K562 (cell line): ENCODE measurements around the gene XIRP1. TPM values are rescaled to one million over a fixed set of nuclear protein-coding genes. Genes with fewer than 3 reads are reported as not detected.
A peak's percentile ranks its signal among the peaks of the same experiment; 100 is the strongest.

Source experiments
- ATAC-seq: fragments of 200-7000 bp; cut with Tn5 transposase; 3 replicates; pipeline ENCODE4 v1.9.1; 2020; ENCODE audit warnings: moderate library complexity
- BruUV-seq: library from RNA; stranded (reverse); fragments of 400-500 nt; replicated peaks from 2 replicates; lab custom pipeline; 2021; lab: Mats Ljungman, UMichigan
- CTCF ChIA-PET: fragments of 300-600 bp; formaldehyde crosslinking; extraction: SDS; loops from one replicate; lab custom pipeline; 2021; ENCODE audit warnings: low intra/inter-chr PET ratio; lab: Yijun Ruan, JAX
- POLR2A ChIA-PET: fragments of 300-600, 350-650 bp; sonication (Branson Sonifier 250); formaldehyde crosslinking; extraction: SDS; loops from one replicate; lab custom pipeline; 2021; ENCODE audit warnings: antibody characterized with exemption, inconsistent platforms; lab: Yijun Ruan, JAX
- DNase-seq, 4 experiments: peaks; one replicate each; pipeline versions ENCODE4 v3.0.0 to v3.0.0-alpha.2; 2011 to 2018; ENCODE audit warnings: low spot score in 3 of 4, mixed read lengths in 3 of 4; ENCODE audit errors: extremely low read depth in 1 of 4
- FAIRE-seq: peaks from 2 replicates; lab custom pipeline; 2011; peaks lifted over from hg19 to GRCh38; lab: Jason Lieb, UNC
- H2AFZ ChIP-seq: 2 replicates; pipeline ENCODE4 v1.6.0; 2011; ENCODE audit warnings: low read depth, low read length, control low read depth, inconsistent platforms
- H3K27ac ChIP-seq: fragments of 200-600 bp; 3 replicates; pipeline ENCODE4 v1.8.0; 2011; ENCODE audit warnings: low read depth, mild to moderate bottlenecking, control low read depth, inconsistent platforms, low read length, moderate library complexity, mixed read lengths; ENCODE audit errors: extremely low read depth
- H3K27me3 ChIP-seq, 2 experiments: fragments of 300-600 bp in 1 of 2; 2 replicates in 1 of 2; 3 replicates in 1 of 2; pipeline versions ENCODE4 v1.6.0 to v1.8.0; 2011; ENCODE audit warnings: inconsistent platforms in 2 of 2, low read length in 2 of 2, mild to moderate bottlenecking in 1 of 2, mixed read lengths in 1 of 2, moderate library complexity in 1 of 2; ENCODE audit not compliant: control insufficient read depth in 2 of 2, insufficient read depth in 2 of 2
- H3K36me3 ChIP-seq: fragments of 300-600 bp; 3 replicates; pipeline ENCODE4 v1.8.0; 2011; ENCODE audit warnings: mild to moderate bottlenecking, low read length, inconsistent platforms; ENCODE audit not compliant: control insufficient read depth, insufficient read depth
- H3K4me1 ChIP-seq, 2 experiments: fragments of 200-600 bp in 1 of 2; replicated peaks in 1 of 2; 2 replicates in 1 of 2; 3 replicates in 1 of 2; pipeline versions ENCODE4 v1.5.1 to v1.8.0; 2011; ENCODE audit warnings: inconsistent platforms in 2 of 2, low read length in 2 of 2, mild to moderate bottlenecking in 1 of 2, mixed read lengths in 1 of 2, moderate library complexity in 1 of 2; ENCODE audit not compliant: control insufficient read depth in 2 of 2, insufficient read depth in 2 of 2
- H3K4me2 ChIP-seq: 2 replicates; pipeline ENCODE4 v1.6.1; 2011; ENCODE audit warnings: low read length, control low read depth, inconsistent platforms, mixed read lengths; ENCODE audit not compliant: insufficient read depth
- H3K4me3 ChIP-seq: fragments of 200-600 bp; sonication (generic), shearing (Covaris generic); 2 replicates; pipeline ENCODE4 v1.5.1; 2016; ENCODE audit warnings: control low read depth, inconsistent platforms
- H3K79me2 ChIP-seq: fragments of 200-600 bp; 3 replicates; pipeline ENCODE4 v1.8.0; 2011; ENCODE audit warnings: low read length, inconsistent platforms; ENCODE audit not compliant: control insufficient read depth, insufficient read depth
- H3K9ac ChIP-seq, 2 experiments: 2 replicates each; pipeline versions ENCODE4 v1.6.0 to v1.6.1; 2011; ENCODE audit warnings: low read depth in 2 of 2, low read length in 2 of 2, control low read depth in 1 of 2, inconsistent platforms in 1 of 2, mild to moderate bottlenecking in 1 of 2, mixed read lengths in 1 of 2; ENCODE audit not compliant: insufficient read depth in 1 of 2
- H3K9me1 ChIP-seq: one replicate; pipeline ENCODE4 v1.6.0; 2011; ENCODE audit warnings: inconsistent platforms, mild to moderate bottlenecking, low read length, moderate library complexity; ENCODE audit not compliant: control insufficient read depth, insufficient read depth
- H3K9me3 ChIP-seq: replicated peaks from 2 replicates; pipeline ENCODE4 v1.5.1; 2011; ENCODE audit warnings: low read depth, low read length, inconsistent platforms; ENCODE audit not compliant: control insufficient read depth, insufficient read depth
- H4K20me1 ChIP-seq: replicated peaks from 2 replicates; pipeline ENCODE4 v1.6.1; 2011; ENCODE audit warnings: low read length, inconsistent platforms, mixed read lengths; ENCODE audit not compliant: control insufficient read depth, insufficient read depth
- C11orf30 ChIP-seq: fragments of 450-650 bp; IDR thresholded peaks from 2 replicates; pipeline ENCODE4 v1.6.1; 2016; ENCODE audit warnings: low read depth, mild to moderate bottlenecking
- KDM1A ChIP-seq, 2 experiments: fragments of 450-650 bp; IDR thresholded peaks; 2 replicates each; pipeline ENCODE4 v1.6.1; 2016; ENCODE audit warnings: mild to moderate bottlenecking in 2 of 2
- LCOR ChIP-seq: sonication (generic); formaldehyde crosslinking; IDR thresholded peaks from 2 replicates; pipeline ENCODE4 v1.8.0; 2022; ENCODE audit warnings: mild to moderate bottlenecking, missing genetic modification reagents
- MAFG ChIP-seq: fragments of 450-650 bp; conservative IDR thresholded peaks from 2 replicates; pipeline ENCODE4 v1.6.1; 2016; ENCODE audit warnings: missing genetic modification characterization, missing compliant biosample characterization
- PHF20 ChIP-seq: fragments of 450-650 bp; IDR thresholded peaks from 2 replicates; pipeline ENCODE4 v1.6.1; 2018; ENCODE audit not compliant: partially characterized antibody
- PHF8 ChIP-seq: fragments of 200-600 bp; sonication (generic); IDR thresholded peaks from 2 replicates; pipeline ENCODE4 v1.6.1; 2012; ENCODE audit warnings: mixed run types, mild to moderate bottlenecking, inconsistent platforms, low read length, moderate library complexity, borderline replicate concordance
- SAFB2 ChIP-seq: fragments of 200-400 bp; formaldehyde crosslinking; IDR thresholded peaks from 2 replicates; pipeline ENCODE4 v1.6.1; 2018; ENCODE audit warnings: borderline replicate concordance, low read length, low read depth, moderate library complexity; ENCODE audit not compliant: severe bottlenecking
- SP2 ChIP-seq: IDR thresholded peaks from 2 replicates; pipeline ENCODE4 v1.6.1; 2011; ENCODE audit warnings: mild to moderate bottlenecking, low read depth, low read length, moderate library complexity; ENCODE audit not compliant: poor library complexity, severe bottlenecking; ENCODE audit errors: extremely low read depth
- ZFP30 ChIP-seq: fragments of 250-450 bp; sonication (Bioruptor Pico); IDR thresholded peaks from 2 replicates; pipeline ENCODE4 v1.8.0; 2022; ENCODE audit warnings: moderate library complexity, mild to moderate bottlenecking, inconsistent platforms, borderline replicate concordance
- ZNF316 ChIP-seq: fragments of 450-650 bp; IDR thresholded peaks from 2 replicates; pipeline ENCODE4 v1.6.1; 2016
- ZNF324 ChIP-seq: fragments of 250-450 bp; sonication (Bioruptor Pico); IDR thresholded peaks from 2 replicates; pipeline ENCODE4 v1.4.0; 2020; ENCODE audit warnings: mild to moderate bottlenecking
- WGBS: fragments of 100-300 bp; shearing (Covaris generic); methylation state at CpG from one replicate; pipeline ENCODE4 v1.1.6; 2016; ENCODE audit warnings: low coverage, mixed read lengths; ENCODE audit not compliant: insufficient coverage; ENCODE audit errors: missing lambda C conversion rate; 5-methylcytosine and 5-hydroxymethylcytosine counted together
- in situ Hi-C: fragments of 300-500 bp; cut with MboI; formaldehyde crosslinking; loops from 4 replicates; pipeline ENCODE4 v1.15.0; 2018; ENCODE audit warnings: inconsistent platforms, mixed read lengths
- intact Hi-C: fragments of 100-400 bp; cut with micrococcal nuclease; formaldehyde crosslinking; loops from 2 replicates; pipeline ENCODE4 v1.14.2; 2022
- polyA plus RNA-seq, 8 experiments: library from polyadenylated mRNA; depleted of rRNA in 4 of 8; stranded (reverse) in 5 of 8; unstranded in 3 of 8; fragments of >200 nt; fragmentation: Nextera tagmentation in 2 of 8; fragmentation: Illumina TruSeq in 1 of 8; extraction: Ambion mirVana in 2 of 8; extraction: Trizol in 1 of 8; gene quantifications; 2 replicates each; pipeline versions ENCODE4 v1.2.1 to v1.2.3, GENCODE V29; 2011 to 2014; ENCODE audit warnings: inconsistent platforms in 1 of 8, missing spikeins in 1 of 8
- total RNA-seq, 7 experiments: library from RNA; depleted of rRNA in 6 of 7; stranded (reverse); fragments of >200 nt in 6 of 7; fragmentation: Illumina TruSeq in 2 of 7; extraction: Trizol in 2 of 7; gene quantifications; 2 replicates each; pipeline versions ENCODE4 v1.2.1 to v1.2.3, GENCODE V29; 2011 to 2021; ENCODE audit warnings: low replicate concordance in 1 of 7
- TF ChIP-seq, protein P1 (sequence below): fragments of 250-450 bp; sonication (Bioruptor Pico); IDR thresholded peaks from 2 replicates; pipeline ENCODE4 v1.8.0; 2022; ENCODE audit warnings: inconsistent platforms
- TF ChIP-seq, protein P2 (sequence below), 2 experiments: fragments of 450-650 bp; conservative IDR thresholded peaks; 2 replicates each; pipeline ENCODE4 v1.6.1; 2017; ENCODE audit warnings: mild to moderate bottlenecking in 2 of 2, moderate library complexity in 2 of 2

The XIRP1 gene
- total and polyA plus RNA-seq, 9 of the 15 experiments (the other 6 are each of a cell fraction or from before 2014, with no cell fraction given), result 0.03 to 0.27 (median 0.08) TPM; not detected in 3

DNA sequence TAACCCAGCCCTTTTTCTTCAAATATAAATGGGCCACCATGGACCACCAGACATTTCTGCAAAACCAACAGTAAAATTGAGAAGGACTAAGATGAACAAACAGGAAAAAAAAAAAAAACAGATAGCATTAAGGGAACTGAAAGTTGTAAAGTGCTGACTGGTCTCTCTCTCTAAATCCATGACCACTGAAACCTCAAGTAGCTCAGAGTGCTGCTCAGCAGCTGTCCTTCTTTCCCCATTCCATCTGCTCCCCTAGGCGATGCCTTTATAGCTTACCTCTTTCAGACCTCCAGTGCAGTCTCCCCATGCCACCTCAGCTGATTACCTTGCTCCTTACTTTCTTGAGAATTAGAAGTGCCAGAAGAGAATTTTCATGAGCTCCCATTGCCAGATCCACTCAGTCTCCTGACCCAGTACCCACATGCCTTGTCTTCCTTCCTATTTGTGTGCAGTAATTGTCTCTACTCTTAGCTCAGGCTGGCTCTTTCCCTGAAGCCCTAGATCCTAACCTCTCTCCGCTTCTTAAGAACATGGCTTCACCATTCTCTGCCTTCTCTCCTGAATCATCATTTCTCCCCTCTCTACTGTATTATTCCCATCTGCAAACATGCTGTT, 23.9 kb upstream of the XIRP1 start:
- no peaks in the 10 kb centered on the region for H3K79me2 ChIP-seq
- H4K20me1 ChIP-seq, result no peaks in the 10 kb centered on the region
- no peaks in the 10 kb centered on the region for H3K9me3 ChIP-seq
- H3K4me2 ChIP-seq, result no peak overlapping the region
- 0% methylated on average over 2 of the region's 2 CpGs for WGBS
- ATAC-seq (no peak), FAIRE-seq (no peak), DNase-seq (no peak)
- H3K27me3 ChIP-seq, result peaks cover 30 to 40% of the 10 kb centered on the region in 2 experiments
- no TSS peak for BruUV-seq
- no peaks in the 10 kb centered on the region for H3K4me1 ChIP-seq
- intact Hi-C loops, result no loop called here
- no peak overlapping the region for H2AFZ ChIP-seq
- CTCF ChIA-PET, result no interaction called here
- POLR2A ChIA-PET, result interaction anchor here (1.3 kb wide), 1 partner anchor 19 kb away, joined by 3 read pairs; no protein-coding TSS in a partner anchor
- H3K27ac ChIP-seq, result no peak overlapping the region
- in situ Hi-C loops, result no loop called here
- no peaks in the 10 kb centered on the region for H3K36me3 ChIP-seq
- H3K4me3 ChIP-seq, result no peak overlapping the region
- TF ChIP-seq PHF20 (no peak), ZNF316 (peak; percentile 69), MAFG (tag) (peak; percentile 31; the same call in 1 of the 2 replicates), C11orf30 (peak; percentile 26; the same call in 1 of the 2 replicates)
- TF ChIP-seq, all 486 proteins: peak for 3
- Histone ChIP-seq H3K9me1 (no peaks in the 10 kb centered on the region), H3K9ac (no peak overlapping the region)

DNA sequence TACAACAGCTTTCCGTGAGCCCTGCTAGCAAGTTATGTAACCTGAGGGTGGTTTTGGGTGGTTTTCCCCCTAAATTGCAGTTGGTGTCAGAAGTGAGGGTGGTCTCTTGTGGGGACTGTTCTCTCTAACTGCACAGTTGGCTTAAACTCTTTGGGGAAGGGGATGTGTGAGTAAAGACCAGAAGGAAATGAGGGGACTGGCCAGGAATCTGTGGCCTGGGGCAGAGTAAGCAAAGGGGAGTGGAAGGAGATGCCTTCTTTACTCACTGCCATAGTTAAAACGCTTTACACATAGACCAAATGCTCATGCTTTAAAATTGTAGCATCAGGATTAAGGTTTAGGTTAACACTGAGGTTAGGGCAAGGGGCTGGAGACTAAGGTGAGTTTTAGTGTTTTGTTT, 21.2 kb upstream of the XIRP1 start:
- no peaks in the 10 kb centered on the region for H4K20me1 ChIP-seq
- in situ Hi-C loops (no loop called here), intact Hi-C loops (no loop called here)
- no peak overlapping the region for H3K4me3 ChIP-seq
- H3K9ac ChIP-seq, result no peak overlapping the region
- H3K4me1 ChIP-seq, result no peaks in the 10 kb centered on the region
- no TSS peak for BruUV-seq
- TF ChIP-seq PHF8, result no peak
- TF ChIP-seq, protein P1, sequence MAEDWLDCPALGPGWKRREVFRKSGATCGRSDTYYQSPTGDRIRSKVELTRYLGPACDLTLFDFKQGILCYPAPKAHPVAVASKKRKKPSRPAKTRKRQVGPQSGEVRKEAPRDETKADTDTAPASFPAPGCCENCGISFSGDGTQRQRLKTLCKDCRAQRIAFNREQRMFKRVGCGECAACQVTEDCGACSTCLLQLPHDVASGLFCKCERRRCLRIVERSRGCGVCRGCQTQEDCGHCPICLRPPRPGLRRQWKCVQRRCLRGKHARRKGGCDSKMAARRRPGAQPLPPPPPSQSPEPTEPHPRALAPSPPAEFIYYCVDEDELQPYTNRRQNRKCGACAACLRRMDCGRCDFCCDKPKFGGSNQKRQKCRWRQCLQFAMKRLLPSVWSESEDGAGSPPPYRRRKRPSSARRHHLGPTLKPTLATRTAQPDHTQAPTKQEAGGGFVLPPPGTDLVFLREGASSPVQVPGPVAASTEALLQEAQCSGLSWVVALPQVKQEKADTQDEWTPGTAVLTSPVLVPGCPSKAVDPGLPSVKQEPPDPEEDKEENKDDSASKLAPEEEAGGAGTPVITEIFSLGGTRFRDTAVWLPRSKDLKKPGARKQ (CRISPR knock-in tag), result no peak
- no peak for TF ChIP-seq SAFB2
- no peak for TF ChIP-seq SP2
- TF ChIP-seq ZFP30 (CRISPR knock-in tag), result no peak
- TF ChIP-seq LCOR (CRISPR knock-in tag), result no peak
- TF ChIP-seq, protein P2, sequence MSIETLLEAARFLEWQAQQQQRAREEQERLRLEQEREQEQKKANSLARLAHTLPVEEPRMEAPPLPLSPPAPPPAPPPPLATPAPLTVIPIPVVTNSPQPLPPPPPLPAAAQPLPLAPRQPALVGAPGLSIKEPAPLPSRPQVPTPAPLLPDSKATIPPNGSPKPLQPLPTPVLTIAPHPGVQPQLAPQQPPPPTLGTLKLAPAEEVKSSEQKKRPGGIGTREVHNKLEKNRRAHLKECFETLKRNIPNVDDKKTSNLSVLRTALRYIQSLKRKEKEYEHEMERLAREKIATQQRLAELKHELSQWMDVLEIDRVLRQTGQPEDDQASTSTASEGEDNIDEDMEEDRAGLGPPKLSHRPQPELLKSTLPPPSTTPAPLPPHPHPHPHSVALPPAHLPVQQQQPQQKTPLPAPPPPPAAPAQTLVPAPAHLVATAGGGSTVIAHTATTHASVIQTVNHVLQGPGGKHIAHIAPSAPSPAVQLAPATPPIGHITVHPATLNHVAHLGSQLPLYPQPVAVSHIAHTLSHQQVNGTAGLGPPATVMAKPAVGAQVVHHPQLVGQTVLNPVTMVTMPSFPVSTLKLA (conservative IDR thresholded peaks at IDR 0.05), result no peak
- no peak for TF ChIP-seq ZNF324 (CRISPR knock-in tag)
- TF ChIP-seq KDM1A (IDR thresholded peaks at IDR 0.05), result no peak
- H3K9me3 ChIP-seq, result no peaks in the 10 kb centered on the region
- no peak overlapping the region for H3K27ac ChIP-seq
- ATAC-seq (no peak), DNase-seq (no peak), FAIRE-seq (no peak)
- H3K9me1 ChIP-seq, result no peaks in the 10 kb centered on the region
- CTCF ChIA-PET, result no interaction called here
- H3K4me2 ChIP-seq, result no peak overlapping the region
- POLR2A ChIA-PET, result interaction anchor here (1.6 kb wide), 1 partner anchor 15 kb away, joined by 4 read pairs; no protein-coding TSS in a partner anchor
- H3K79me2 ChIP-seq, result no peaks in the 10 kb centered on the region
- no peak overlapping the region for H2AFZ ChIP-seq
- 3% methylated on average over 2 of the region's 2 CpGs for WGBS
- H3K27me3 ChIP-seq, result peaks cover 28 to 30% of the 10 kb centered on the region in 2 experiments
- no peaks in the 10 kb centered on the region for H3K36me3 ChIP-seq
